Measurements from ENCODE around the gene DRAM2. TPM values are rescaled to one million over a fixed set of nuclear protein-coding genes. Genes with fewer than 3 reads are reported as not detected.
A peak's percentile ranks its signal among the peaks of the same experiment; 100 is the strongest.

The DRAM2 gene
- 100 to 1,000 TPM in 3 of 7 donors, 10 to 100 TPM in 4; 64.0 to 188 (median 81.0) TPM for total RNA-seq
- 100 to 1,000 TPM in 2 of 3 donors, 10 to 100 TPM in 1; 90.5 to 130 (median 105) TPM for polyA plus RNA-seq
- long read RNA-seq, donor 1, partial matches to known transcripts = 0 of 24 reads
- long read RNA-seq, donor 1, other reads (novel, unspliced or antisense) = 19 of 24 reads
- long read RNA-seq, donor 2, transcript DRAM2-201 (9 exons, 2,246 nt) = major isoform, 5 of 17 reads
- long read RNA-seq, donor 2, partial matches to known transcripts = 0 of 17 reads
- long read RNA-seq, donor 2, other reads (novel, unspliced or antisense) = 10 of 17 reads

DNA sequence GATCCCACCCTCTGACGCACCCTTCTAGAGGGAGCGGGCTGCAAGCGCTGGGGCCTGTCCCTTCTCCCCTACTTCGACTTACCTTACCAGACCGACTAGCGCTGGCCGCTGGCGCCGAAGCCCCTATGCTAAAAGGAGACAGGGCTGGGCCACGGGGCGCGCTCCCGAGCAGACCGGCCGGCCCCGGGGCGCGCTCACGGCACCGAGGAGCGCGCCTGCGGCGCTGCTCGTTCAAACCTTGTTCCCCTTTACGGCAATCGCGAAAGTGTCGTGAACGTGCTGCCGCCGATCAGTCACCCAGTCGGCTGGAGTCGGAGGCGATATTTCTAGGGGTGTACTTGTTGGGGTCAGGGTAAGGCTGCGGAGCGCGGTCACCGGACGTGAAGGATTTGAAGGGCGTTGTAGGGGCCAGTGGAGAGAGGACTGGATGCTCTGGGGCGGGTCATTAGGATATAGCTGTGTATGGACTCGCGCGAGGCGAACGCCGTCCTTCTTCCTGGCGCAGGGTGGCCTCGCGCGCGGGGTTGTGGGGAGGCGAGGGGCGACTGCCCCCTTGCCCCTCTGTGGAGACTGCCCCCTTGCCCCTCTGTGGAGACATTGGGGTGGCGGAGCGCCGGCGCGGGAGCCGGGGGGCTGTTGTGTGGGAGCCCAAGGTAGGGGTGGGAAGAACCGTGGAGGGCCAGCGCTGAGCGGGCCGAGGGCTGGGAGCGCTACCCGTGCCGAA lies at the start of gene DRAM2, which contains the start of gene CEPT1:
Gene DRAM2 (minus strand): TSS at position 138 of the 724 bp plus-strand sequence. CDS start 8,539 bp downstream, outside the sequence.
Gene CEPT1 (plus strand): TSS at position 268 of the 724 bp plus-strand sequence. CDS start 7,492 bp downstream, outside the sequence.
- Histone ChIP-seq H3K9me3 (no peaks in the 10 kb centered on the region), H3K4me1 (peaks cover 23 to 89% (median 81%) of the 10 kb centered on the region in 6 donors), H3K36me3 (peaks cover 0 to 39% (median 24%) of the 10 kb centered on the region in 6 donors), H3K27me3 (replicated peaks in 1 of 7) (no peaks in the 10 kb centered on the region), H3K4me3 (peak within 1 kb of the TSS; percentile 75 to 94 (median 85)), H3K27ac (peak within 1 kb of the TSS; percentile 82 to 99 (median 96))
- peak; percentile 99 for DNase-seq
- intact Hi-C loops (cut with DNase I; ENCODE audit: low total_unique reads) = loop anchor here (10.0 kb wide), 1 partner anchor 55 kb away; no protein-coding TSS in a partner anchor
- TF ChIP-seq POLR2A (IDR thresholded peaks at IDR 0.05) (peak; percentile 37 to 74 (median 39)), POLR2AphosphoS5 (IDR thresholded peaks at IDR 0.05) (peak; percentile 91 to 94 (median 92))
- TF ChIP-seq, protein P1, sequence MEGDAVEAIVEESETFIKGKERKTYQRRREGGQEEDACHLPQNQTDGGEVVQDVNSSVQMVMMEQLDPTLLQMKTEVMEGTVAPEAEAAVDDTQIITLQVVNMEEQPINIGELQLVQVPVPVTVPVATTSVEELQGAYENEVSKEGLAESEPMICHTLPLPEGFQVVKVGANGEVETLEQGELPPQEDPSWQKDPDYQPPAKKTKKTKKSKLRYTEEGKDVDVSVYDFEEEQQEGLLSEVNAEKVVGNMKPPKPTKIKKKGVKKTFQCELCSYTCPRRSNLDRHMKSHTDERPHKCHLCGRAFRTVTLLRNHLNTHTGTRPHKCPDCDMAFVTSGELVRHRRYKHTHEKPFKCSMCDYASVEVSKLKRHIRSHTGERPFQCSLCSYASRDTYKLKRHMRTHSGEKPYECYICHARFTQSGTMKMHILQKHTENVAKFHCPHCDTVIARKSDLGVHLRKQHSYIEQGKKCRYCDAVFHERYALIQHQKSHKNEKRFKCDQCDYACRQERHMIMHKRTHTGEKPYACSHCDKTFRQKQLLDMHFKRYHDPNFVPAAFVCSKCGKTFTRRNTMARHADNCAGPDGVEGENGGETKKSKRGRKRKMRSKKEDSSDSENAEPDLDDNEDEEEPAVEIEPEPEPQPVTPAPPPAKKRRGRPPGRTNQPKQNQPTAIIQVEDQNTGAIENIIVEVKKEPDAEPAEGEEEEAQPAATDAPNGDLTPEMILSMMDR (IDR thresholded peaks at IDR 0.05 in 8 of 11, conservative IDR thresholded peaks at IDR 0.05 in 3 of 11) = peak in 1 of 11 experiments; percentile 19
- 0 to 1% (median 0%) methylated on average over 16 to 68 of the region's 68 CpGs for WGBS, 5 donors

DNA sequence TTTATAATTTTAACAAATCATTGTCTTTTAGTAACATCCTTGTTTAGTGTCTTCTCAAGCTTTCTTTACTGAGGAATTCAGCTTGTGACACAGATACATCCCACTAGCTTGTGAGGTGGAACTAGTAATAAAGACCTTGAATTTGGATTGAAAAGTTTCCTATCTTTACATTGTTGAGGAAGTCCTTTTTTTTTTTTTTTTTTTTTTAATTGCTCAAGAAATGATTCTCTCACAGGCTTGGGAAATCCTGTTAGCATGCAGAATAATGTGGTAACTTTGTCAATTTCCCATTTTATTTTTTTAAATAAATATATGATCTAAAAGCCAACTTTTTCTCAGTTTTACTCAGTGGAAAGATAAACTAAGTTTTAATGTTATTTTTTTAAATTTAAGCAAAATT lies 44.8 kb upstream of the DRAM2 start:
- Histone ChIP-seq H3K4me3 (no peak overlapping the region), H3K36me3 (peaks cover 13 to 98% (median 71%) of the 10 kb centered on the region in 6 donors), H3K9me3 (no peaks in the 10 kb centered on the region), H3K4me1 (peaks cover 9 to 88% (median 46%) of the 10 kb centered on the region in 6 donors), H3K27ac (peak overlapping the region in 7 of 8 donors; percentile 40 to 100 (median 55)), H3K27me3 (replicated peaks in 1 of 7) (no peaks in the 10 kb centered on the region)
- TF ChIP-seq POLR2A (IDR thresholded peaks at IDR 0.05) = no peak
- TF ChIP-seq, protein P1 (IDR thresholded peaks at IDR 0.05 in 8 of 11, conservative IDR thresholded peaks at IDR 0.05 in 3 of 11) = no peak
- TF ChIP-seq POLR2AphosphoS5 (IDR thresholded peaks at IDR 0.05) = no peak
- intact Hi-C loops (cut with DNase I; ENCODE audit: low total_unique reads) = no loop called here
- DNase-seq = no peak

DNA sequence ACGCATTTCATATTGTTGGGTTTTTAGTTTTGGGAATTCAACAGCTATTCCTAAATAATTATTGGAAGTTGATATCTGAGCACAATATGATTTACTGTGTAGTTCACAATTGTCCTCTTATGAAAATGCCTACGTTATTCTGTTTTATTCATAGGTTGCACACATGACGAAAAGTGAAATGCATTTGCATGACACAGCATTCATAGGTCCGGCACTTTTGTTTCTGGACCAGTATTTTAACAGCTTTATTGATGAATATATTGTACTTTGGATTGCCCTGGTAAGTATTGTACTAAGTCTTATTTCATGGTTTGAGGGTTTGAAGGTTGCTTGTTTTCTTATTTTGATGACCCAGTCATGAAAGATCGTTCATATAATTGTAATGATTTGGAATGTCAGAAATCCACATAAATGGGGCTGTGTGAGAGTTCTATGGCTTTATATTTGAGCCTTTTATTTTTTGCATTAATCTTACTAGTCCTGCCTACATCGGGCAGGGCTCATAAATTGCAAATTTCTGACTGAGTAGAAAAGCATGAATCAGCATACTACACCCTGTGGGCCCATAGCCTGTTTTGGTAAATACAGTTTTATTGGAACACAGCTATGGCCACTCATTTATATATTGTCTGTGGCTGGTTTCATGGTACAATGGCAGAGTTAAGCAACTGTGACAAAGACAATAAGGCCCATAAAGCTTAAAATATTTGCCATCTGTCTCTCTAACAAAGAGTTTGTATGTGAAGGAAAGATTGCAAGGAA lies 43.6 kb upstream of the DRAM2 start:
- H3K36me3 ChIP-seq = peaks cover 11 to 98% (median 66%) of the 10 kb centered on the region in 6 donors
- intact Hi-C loops (cut with DNase I; ENCODE audit: low total_unique reads) = no loop called here

More for the DNA sequence above, 43.6 kb upstream of the DRAM2 start:
- Histone ChIP-seq H3K4me3 (no peak overlapping the region), H3K27ac (peak overlapping the region in 5 of 8 donors; percentile 28 to 100 (median 97)), H3K9me3 (no peaks in the 10 kb centered on the region), H3K4me1 (peaks cover 5 to 76% (median 34%) of the 10 kb centered on the region in 6 donors), H3K27me3 (replicated peaks in 1 of 7) (no peaks in the 10 kb centered on the region)
- no peak for DNase-seq
- TF ChIP-seq, protein P1 (IDR thresholded peaks at IDR 0.05 in 8 of 11, conservative IDR thresholded peaks at IDR 0.05 in 3 of 11) = no peak
- TF ChIP-seq POLR2A (IDR thresholded peaks at IDR 0.05) (no peak), POLR2AphosphoS5 (IDR thresholded peaks at IDR 0.05) (no peak)
- 87 to 90% (median 88%) methylated on average over 6 of the region's 6 CpGs for WGBS, 5 donors

Data from spleen (tissue), 13 donors.